ENCODE results near the gene HOXB8. TPM values are rescaled to one million over a fixed set of nuclear protein-coding genes. Genes with fewer than 3 reads are reported as not detected.

HOXB8 gene
- total RNA-seq, 1 donor from 2014 or later = not detected

- no peaks in the 10 kb centered on the region for H3K4me1 Mint-ChIP-seq (ENCODE audit: low read depth, unreplicated experiment)
- no peak for TF ChIP-seq CTCF (IDR thresholded peaks at IDR 0.05; ENCODE audit: partially characterized antibody, unreplicated experiment)
- H3K9me3 Mint-ChIP-seq (ENCODE audit: unreplicated experiment) = peaks cover 17% of the 10 kb centered on the region
- peaks cover 51% of the 10 kb centered on the region for H3K27me3 Mint-ChIP-seq (ENCODE audit: unreplicated experiment)
- H3K4me3 Mint-ChIP-seq (ENCODE audit: unreplicated experiment) = no peak overlapping the region
- H3K27ac Mint-ChIP-seq (ENCODE audit: unreplicated experiment) = no peak overlapping the region
- no peaks in the 10 kb centered on the region for H3K36me3 Mint-ChIP-seq (ENCODE audit: unreplicated experiment)
- DNase-seq = no peak
These were observed 40.0 kb downstream of the HOXB8 start for GRCh38 chr17:48575066-48575582.

- no peaks in the 10 kb centered on the region for H3K36me3 Mint-ChIP-seq (ENCODE audit: unreplicated experiment)
- H3K4me1 Mint-ChIP-seq (ENCODE audit: low read depth, unreplicated experiment) = no peaks in the 10 kb centered on the region
- H3K27ac Mint-ChIP-seq (ENCODE audit: unreplicated experiment) = no peak overlapping the region
- TF ChIP-seq CTCF (IDR thresholded peaks at IDR 0.05; ENCODE audit: partially characterized antibody, unreplicated experiment) = no peak
- H3K9me3 Mint-ChIP-seq (ENCODE audit: unreplicated experiment) = peaks cover 15% of the 10 kb centered on the region
- no peak overlapping the region for H3K4me3 Mint-ChIP-seq (ENCODE audit: unreplicated experiment)
- peaks cover 47% of the 10 kb centered on the region for H3K27me3 Mint-ChIP-seq (ENCODE audit: unreplicated experiment)
- no peak for DNase-seq
These were observed 40.5 kb downstream of the HOXB8 start for GRCh38 chr17:48574505-48575065.

GRCh38 chr17:48571826-48572417, 43.2 kb downstream of the HOXB8 start:
- Mint-ChIP-seq H3K9me3 (ENCODE audit: unreplicated experiment) (peaks cover 10% of the 10 kb centered on the region), H3K27ac (ENCODE audit: unreplicated experiment) (no peak overlapping the region), H3K4me1 (ENCODE audit: low read depth, unreplicated experiment) (no peaks in the 10 kb centered on the region), H3K36me3 (ENCODE audit: unreplicated experiment) (no peaks in the 10 kb centered on the region), H3K27me3 (ENCODE audit: unreplicated experiment) (peaks cover 42% of the 10 kb centered on the region), H3K4me3 (ENCODE audit: unreplicated experiment) (no peak overlapping the region)
- DNase-seq = no peak
- no peak for TF ChIP-seq CTCF (IDR thresholded peaks at IDR 0.05; ENCODE audit: partially characterized antibody, unreplicated experiment)

GRCh38 chr17:48571024-48571818, 43.9 kb downstream of the HOXB8 start:
- Mint-ChIP-seq H3K27ac (ENCODE audit: unreplicated experiment) (no peak overlapping the region), H3K4me3 (ENCODE audit: unreplicated experiment) (no peak overlapping the region), H3K27me3 (ENCODE audit: unreplicated experiment) (peaks cover 42% of the 10 kb centered on the region), H3K4me1 (ENCODE audit: low read depth, unreplicated experiment) (no peaks in the 10 kb centered on the region), H3K9me3 (ENCODE audit: unreplicated experiment) (peaks cover 10% of the 10 kb centered on the region), H3K36me3 (ENCODE audit: unreplicated experiment) (no peaks in the 10 kb centered on the region)
- no peak for TF ChIP-seq CTCF (IDR thresholded peaks at IDR 0.05; ENCODE audit: partially characterized antibody, unreplicated experiment)
- no peak for DNase-seq
